K562 (cell line): ENCODE data around the gene PRKAR2B. TPM values are rescaled to one million over a fixed set of nuclear protein-coding genes. Genes with fewer than 3 reads are reported as not detected.

Source experiments
- ATAC-seq: fragments of 200-7000 bp; cut with Tn5 transposase; 3 replicates; pipeline ENCODE4 v1.9.1; 2020; ENCODE audit warnings: moderate library complexity
- BruUV-seq: library from RNA; stranded (reverse); fragments of 400-500 nt; replicated peaks from 2 replicates; lab custom pipeline; 2021; lab: Mats Ljungman, UMichigan
- CTCF ChIA-PET: fragments of 300-600 bp; formaldehyde crosslinking; extraction: SDS; loops from one replicate; lab custom pipeline; 2021; ENCODE audit warnings: low intra/inter-chr PET ratio; lab: Yijun Ruan, JAX
- POLR2A ChIA-PET: fragments of 300-600, 350-650 bp; sonication (Branson Sonifier 250); formaldehyde crosslinking; extraction: SDS; loops from one replicate; lab custom pipeline; 2021; ENCODE audit warnings: antibody characterized with exemption, inconsistent platforms; lab: Yijun Ruan, JAX
- DNase-seq, 4 experiments: peaks; one replicate each; pipeline versions ENCODE4 v3.0.0 to v3.0.0-alpha.2; 2011 to 2018; ENCODE audit warnings: low spot score in 3 of 4, mixed read lengths in 3 of 4; ENCODE audit errors: extremely low read depth in 1 of 4
- FAIRE-seq: peaks from 2 replicates; lab custom pipeline; 2011; peaks lifted over from hg19 to GRCh38; lab: Jason Lieb, UNC
- H2AFZ ChIP-seq: 2 replicates; pipeline ENCODE4 v1.6.0; 2011; ENCODE audit warnings: low read depth, low read length, control low read depth, inconsistent platforms
- H3K27ac ChIP-seq: fragments of 200-600 bp; 3 replicates; pipeline ENCODE4 v1.8.0; 2011; ENCODE audit warnings: low read depth, mild to moderate bottlenecking, control low read depth, inconsistent platforms, low read length, moderate library complexity, mixed read lengths; ENCODE audit errors: extremely low read depth
- H3K27me3 ChIP-seq, 2 experiments: fragments of 300-600 bp in 1 of 2; 2 replicates in 1 of 2; 3 replicates in 1 of 2; pipeline versions ENCODE4 v1.6.0 to v1.8.0; 2011; ENCODE audit warnings: inconsistent platforms in 2 of 2, low read length in 2 of 2, mild to moderate bottlenecking in 1 of 2, mixed read lengths in 1 of 2, moderate library complexity in 1 of 2; ENCODE audit not compliant: control insufficient read depth in 2 of 2, insufficient read depth in 2 of 2
- H3K36me3 ChIP-seq: fragments of 300-600 bp; 3 replicates; pipeline ENCODE4 v1.8.0; 2011; ENCODE audit warnings: mild to moderate bottlenecking, low read length, inconsistent platforms; ENCODE audit not compliant: control insufficient read depth, insufficient read depth
- H3K4me1 ChIP-seq, 2 experiments: fragments of 200-600 bp in 1 of 2; replicated peaks in 1 of 2; 2 replicates in 1 of 2; 3 replicates in 1 of 2; pipeline versions ENCODE4 v1.5.1 to v1.8.0; 2011; ENCODE audit warnings: inconsistent platforms in 2 of 2, low read length in 2 of 2, mild to moderate bottlenecking in 1 of 2, mixed read lengths in 1 of 2, moderate library complexity in 1 of 2; ENCODE audit not compliant: control insufficient read depth in 2 of 2, insufficient read depth in 2 of 2
- H3K4me2 ChIP-seq: 2 replicates; pipeline ENCODE4 v1.6.1; 2011; ENCODE audit warnings: low read length, control low read depth, inconsistent platforms, mixed read lengths; ENCODE audit not compliant: insufficient read depth
- H3K4me3 ChIP-seq: fragments of 200-600 bp; sonication (generic), shearing (Covaris generic); 2 replicates; pipeline ENCODE4 v1.5.1; 2016; ENCODE audit warnings: control low read depth, inconsistent platforms
- H3K79me2 ChIP-seq: fragments of 200-600 bp; 3 replicates; pipeline ENCODE4 v1.8.0; 2011; ENCODE audit warnings: low read length, inconsistent platforms; ENCODE audit not compliant: control insufficient read depth, insufficient read depth
- H3K9ac ChIP-seq, 2 experiments: 2 replicates each; pipeline versions ENCODE4 v1.6.0 to v1.6.1; 2011; ENCODE audit warnings: low read depth in 2 of 2, low read length in 2 of 2, control low read depth in 1 of 2, inconsistent platforms in 1 of 2, mild to moderate bottlenecking in 1 of 2, mixed read lengths in 1 of 2; ENCODE audit not compliant: insufficient read depth in 1 of 2
- H3K9me1 ChIP-seq: one replicate; pipeline ENCODE4 v1.6.0; 2011; ENCODE audit warnings: inconsistent platforms, mild to moderate bottlenecking, low read length, moderate library complexity; ENCODE audit not compliant: control insufficient read depth, insufficient read depth
- H3K9me3 ChIP-seq: replicated peaks from 2 replicates; pipeline ENCODE4 v1.5.1; 2011; ENCODE audit warnings: low read depth, low read length, inconsistent platforms; ENCODE audit not compliant: control insufficient read depth, insufficient read depth
- H4K20me1 ChIP-seq: replicated peaks from 2 replicates; pipeline ENCODE4 v1.6.1; 2011; ENCODE audit warnings: low read length, inconsistent platforms, mixed read lengths; ENCODE audit not compliant: control insufficient read depth, insufficient read depth
- ARID3A ChIP-seq: IDR thresholded peaks from 2 replicates; pipeline ENCODE4 v1.6.1; 2012; ENCODE audit warnings: low read depth, low read length, improper control_type of control experiment, borderline replicate concordance
- GATA2 ChIP-seq: sonication (generic); formaldehyde crosslinking; IDR thresholded peaks from 2 replicates; pipeline ENCODE4 v1.4.0; 2020; ENCODE audit warnings: mild to moderate bottlenecking, missing genetic modification reagents
- MEIS2 ChIP-seq: fragments of 450-650 bp; IDR thresholded peaks from 2 replicates; pipeline ENCODE4 v1.6.1; 2014; ENCODE audit warnings: mild to moderate bottlenecking; ENCODE audit not compliant: partially characterized antibody
- PKNOX1 ChIP-seq: fragments of 450-650 bp; IDR thresholded peaks from 2 replicates; pipeline ENCODE4 v1.6.1; 2016
- ZKSCAN3 ChIP-seq: fragments of 250-450 bp; sonication (Bioruptor Pico); IDR thresholded peaks from 2 replicates; pipeline ENCODE4 v1.4.0; 2020
- WGBS: fragments of 100-300 bp; shearing (Covaris generic); methylation state at CpG from one replicate; pipeline ENCODE4 v1.1.6; 2016; ENCODE audit warnings: low coverage, mixed read lengths; ENCODE audit not compliant: insufficient coverage; ENCODE audit errors: missing lambda C conversion rate; 5-methylcytosine and 5-hydroxymethylcytosine counted together
- in situ Hi-C: fragments of 300-500 bp; cut with MboI; formaldehyde crosslinking; loops from 4 replicates; pipeline ENCODE4 v1.15.0; 2018; ENCODE audit warnings: inconsistent platforms, mixed read lengths
- intact Hi-C: fragments of 100-400 bp; cut with micrococcal nuclease; formaldehyde crosslinking; loops from 2 replicates; pipeline ENCODE4 v1.14.2; 2022
- polyA plus RNA-seq, 8 experiments: library from polyadenylated mRNA; depleted of rRNA in 4 of 8; stranded (reverse) in 5 of 8; unstranded in 3 of 8; fragments of >200 nt; fragmentation: Nextera tagmentation in 2 of 8; fragmentation: Illumina TruSeq in 1 of 8; extraction: Ambion mirVana in 2 of 8; extraction: Trizol in 1 of 8; gene quantifications; 2 replicates each; pipeline versions ENCODE4 v1.2.1 to v1.2.3, GENCODE V29; 2011 to 2014; ENCODE audit warnings: inconsistent platforms in 1 of 8, missing spikeins in 1 of 8
- total RNA-seq, 7 experiments: library from RNA; depleted of rRNA in 6 of 7; stranded (reverse); fragments of >200 nt in 6 of 7; fragmentation: Illumina TruSeq in 2 of 7; extraction: Trizol in 2 of 7; gene quantifications; 2 replicates each; pipeline versions ENCODE4 v1.2.1 to v1.2.3, GENCODE V29; 2011 to 2021; ENCODE audit warnings: low replicate concordance in 1 of 7

The PRKAR2B gene
- total and polyA plus RNA-seq, 9 of the 15 experiments (the other 6 are each of a cell fraction or from before 2014, with no cell fraction given) = 59.0 to 173 (median 129) TPM

GRCh38 chr7:107164092-107164491 is 119.6 kb downstream of the PRKAR2B start:
- BruUV-seq = no TSS peak
- no peak for DNase-seq
- POLR2A ChIA-PET = interaction anchor here (0.7 to 1.5 kb wide), 2 partner anchors 12 to 1308 kb away, joined by 3 read pairs; no protein-coding TSS in a partner anchor
- no peak overlapping the region for H3K4me2 ChIP-seq
- H2AFZ ChIP-seq = no peak overlapping the region
- H3K9ac ChIP-seq = no peak overlapping the region
- 43% methylated on average over 2 of the region's 2 CpGs for WGBS
- CTCF ChIA-PET = no interaction called here
- ATAC-seq = no peak
- H3K36me3 ChIP-seq = peaks cover 28% of the 10 kb centered on the region
- no peaks in the 10 kb centered on the region for H4K20me1 ChIP-seq
- peaks cover 5 to 16% of the 10 kb centered on the region in 2 experiments for H3K4me1 ChIP-seq
- no peaks in the 10 kb centered on the region for H3K27me3 ChIP-seq
- no peaks in the 10 kb centered on the region for H3K9me1 ChIP-seq
- H3K79me2 ChIP-seq = no peaks in the 10 kb centered on the region
- no peaks in the 10 kb centered on the region for H3K9me3 ChIP-seq
- no peak for FAIRE-seq
- no peak overlapping the region for H3K27ac ChIP-seq
- intact Hi-C loops (no loop called here), in situ Hi-C loops (no loop called here)
- no peak overlapping the region for H3K4me3 ChIP-seq
- TF ChIP-seq PKNOX1 = peak; percentile 75
- peak; percentile 69 for TF ChIP-seq MEIS2
- no peak for TF ChIP-seq ARID3A
- TF ChIP-seq GATA2 (CRISPR knock-in tag) = peak; percentile 21; the same call in 1 of the 2 replicates
- no peak for TF ChIP-seq ZKSCAN3 (CRISPR knock-in tag)
